ENCODE data around the gene DPPA3. TPM values are rescaled to one million over a fixed set of nuclear protein-coding genes. Genes with fewer than 3 reads are reported as not detected.
"Not testable (repeated sequence)": the region's sequence is repeated elsewhere in the genome, so short reads cannot be mapped to it uniquely, and the experiment has no call there.

Gene DPPA3
- total RNA-seq, 4 donors from 2014 or later = not detected

DNA sequence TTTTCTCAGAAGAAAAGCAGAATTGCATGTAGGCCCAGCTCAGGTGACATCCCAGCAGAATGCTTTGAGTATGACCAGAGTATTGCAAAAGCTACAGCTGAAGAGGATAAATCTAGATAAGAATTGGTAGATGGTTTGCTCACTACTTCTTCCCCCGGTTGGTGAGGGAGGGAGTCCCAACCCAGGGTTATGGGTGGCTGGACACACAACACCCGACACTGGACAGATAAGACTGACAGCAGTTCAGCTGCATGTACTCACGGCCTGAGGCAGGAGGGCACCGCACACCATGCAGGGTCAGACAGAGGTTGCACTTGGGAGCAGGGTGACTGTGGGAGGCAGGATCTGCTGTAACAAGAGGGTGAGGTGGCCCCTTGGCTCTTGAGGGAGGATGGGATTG is 37.6 kb downstream of the DPPA3 start:
- ATAC-seq = no peak
- peaks cover 0 to 6% (median 0%) of the 10 kb centered on the region in 3 donors for H3K9me3 ChIP-seq
- 21% methylated on average over 4 of the region's 4 CpGs; no CpG with 5 or more reads in 1 of the 2 donors for WGBS, 2 donors (ENCODE audit: low coverage in 1 of 2)

DNA sequence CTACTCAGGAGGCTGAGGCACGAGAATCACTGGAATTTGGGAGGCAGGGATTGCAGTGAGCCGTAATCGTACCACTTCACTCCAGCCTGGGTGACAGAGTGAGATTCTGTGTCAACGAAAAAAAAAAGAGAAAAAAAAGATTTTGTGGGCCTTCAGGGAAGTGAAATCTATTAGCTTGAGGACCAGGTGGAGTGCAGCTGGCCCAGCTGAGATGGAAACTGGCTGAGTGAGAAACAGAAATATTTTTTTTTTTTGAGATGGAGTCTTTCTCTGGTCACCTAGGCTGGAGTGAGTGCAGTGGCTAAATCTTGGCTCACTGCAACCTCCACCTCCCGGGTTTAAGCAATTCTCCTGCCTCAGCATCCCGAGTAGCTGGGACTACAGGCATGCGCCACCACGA is 38.2 kb downstream of the DPPA3 start:
- ATAC-seq = no peak
- H3K4me3 ChIP-seq = no peak overlapping the region
- no peaks in the 10 kb centered on the region for H3K36me3 ChIP-seq
- WGBS, 2 donors (ENCODE audit: low coverage in 1 of 2) = 78 to 84% methylated on average over 6 of the region's 8 CpGs
- TF ChIP-seq POLR2A (IDR thresholded peaks at IDR 0.05) (no peak), EP300 (IDR thresholded peaks at IDR 0.05) (no peak), POLR2AphosphoS5 (IDR thresholded peaks at IDR 0.05) (no peak), CTCF (IDR thresholded peaks at IDR 0.05) (no peak)
- H3K27me3 ChIP-seq = no peaks in the 10 kb centered on the region
- peaks cover 0 to 5% (median 0%) of the 10 kb centered on the region in 3 donors for H3K9me3 ChIP-seq
- no peak overlapping the region for H3K27ac ChIP-seq
- no peaks in the 10 kb centered on the region for H3K4me1 ChIP-seq

More for the DNA sequence above, 37.6 kb downstream of the DPPA3 start:
- Histone ChIP-seq H3K36me3 (no peaks in the 10 kb centered on the region), H3K27me3 (no peaks in the 10 kb centered on the region), H3K4me1 (no peaks in the 10 kb centered on the region), H3K27ac (no peak overlapping the region), H3K4me3 (no peak overlapping the region)
- TF ChIP-seq POLR2A (IDR thresholded peaks at IDR 0.05) (no peak), POLR2AphosphoS5 (IDR thresholded peaks at IDR 0.05) (no peak), EP300 (IDR thresholded peaks at IDR 0.05) (no peak), CTCF (IDR thresholded peaks at IDR 0.05) (no peak)

DNA sequence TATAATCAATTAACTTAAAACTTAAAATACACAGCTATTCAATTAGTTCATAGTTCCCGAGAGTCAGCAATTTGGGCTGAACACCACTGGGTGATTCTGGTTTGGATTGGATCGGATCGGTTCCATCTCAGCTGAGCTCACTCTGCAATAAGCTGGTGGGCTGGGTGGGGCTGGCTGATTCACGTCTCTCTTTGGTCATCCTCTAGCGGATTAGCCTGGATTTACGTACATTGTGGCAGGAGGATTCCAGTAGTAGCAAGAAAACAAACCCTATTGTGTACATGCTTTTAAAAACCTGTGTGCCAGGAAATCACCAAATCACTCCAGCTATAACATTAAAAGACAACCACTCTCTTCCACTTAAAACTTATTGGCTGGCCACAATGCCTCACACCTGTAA is 39.1 kb downstream of the DPPA3 start:
- Histone ChIP-seq H3K4me1 (no peaks in the 10 kb centered on the region), H3K27me3 (no peaks in the 10 kb centered on the region), H3K36me3 (no peaks in the 10 kb centered on the region), H3K9me3 (peaks cover 0 to 5% (median 0%) of the 10 kb centered on the region in 3 donors), H3K27ac (no peak overlapping the region), H3K4me3 (no peak overlapping the region)
- no peak for ATAC-seq
- no peak for TF ChIP-seq POLR2A (IDR thresholded peaks at IDR 0.05)
- no peak for TF ChIP-seq CTCF (IDR thresholded peaks at IDR 0.05)
- TF ChIP-seq POLR2AphosphoS5 (IDR thresholded peaks at IDR 0.05) = no peak
- no peak for TF ChIP-seq EP300 (IDR thresholded peaks at IDR 0.05)
- 80 to 90% methylated on average over 3 to 6 of the region's 6 CpGs for WGBS, 2 donors (ENCODE audit: low coverage in 1 of 2)

GRCh38 chr12:7751394-7751793 is 40.2 kb downstream of the DPPA3 start:
- peaks cover 9% of the 10 kb centered on the region for H3K27me3 ChIP-seq
- H3K9me3 ChIP-seq = peaks cover 0 to 2% (median 0%) of the 10 kb centered on the region in 3 donors
- H3K36me3 ChIP-seq = no peaks in the 10 kb centered on the region
- H3K4me3 ChIP-seq = no peak overlapping the region
- no peak overlapping the region for H3K27ac ChIP-seq
- ATAC-seq = no peak
- WGBS, 2 donors (ENCODE audit: low coverage in 1 of 2) = 84% methylated on average over 14 to 20 of the region's 20 CpGs
- no peaks in the 10 kb centered on the region for H3K4me1 ChIP-seq
- TF ChIP-seq POLR2AphosphoS5 (IDR thresholded peaks at IDR 0.05) (no peak), CTCF (IDR thresholded peaks at IDR 0.05) (no peak), EP300 (IDR thresholded peaks at IDR 0.05) (no peak), POLR2A (IDR thresholded peaks at IDR 0.05) (no peak)

- 64 to 77% methylated on average over 5 to 6 of the region's 48 CpGs for WGBS, 2 donors (ENCODE audit: low coverage in 1 of 2)
- not testable (repeated sequence) for ATAC-seq, H3K27ac ChIP-seq
Observed at GRCh38 chr12:7751941-7752922, 41.0 kb downstream of the DPPA3 start.

DNA sequence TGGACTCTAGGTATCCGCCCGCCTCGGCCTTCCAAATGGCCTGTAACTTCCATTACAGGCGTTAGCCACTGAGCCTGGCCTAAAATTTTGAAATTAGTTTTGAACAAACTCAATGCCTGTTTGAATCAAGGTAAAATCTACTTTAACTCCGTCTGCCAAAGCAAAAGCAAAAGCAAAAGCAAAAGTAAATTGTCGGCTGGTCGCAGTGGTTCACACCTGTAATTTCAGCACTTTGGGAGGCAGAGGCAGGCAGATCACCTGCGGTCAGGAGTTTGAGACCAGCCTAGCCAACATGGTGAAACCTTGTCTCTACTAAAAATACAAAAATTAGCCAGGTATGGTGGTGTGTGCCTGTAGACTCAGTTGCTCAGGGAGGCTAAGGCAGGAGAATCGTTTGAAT is 44.4 kb downstream of the DPPA3 start:
- not testable (repeated sequence) for H3K4me3 ChIP-seq, H3K36me3 ChIP-seq, H3K4me1 ChIP-seq, H3K9me3 ChIP-seq, H3K27ac ChIP-seq, ATAC-seq
- WGBS, 2 donors (ENCODE audit: low coverage in 1 of 2) = 82 to 93% methylated on average over 5 to 7 of the region's 9 CpGs
- H3K27me3 ChIP-seq = peaks cover 12% of the 10 kb centered on the region

More at GRCh38 chr12:7751941-7752922, 41.0 kb downstream of the DPPA3 start:
- peaks cover 12% of the 10 kb centered on the region for H3K27me3 ChIP-seq
- not testable (repeated sequence) for H3K4me1 ChIP-seq, H3K36me3 ChIP-seq, H3K4me3 ChIP-seq, H3K9me3 ChIP-seq
